ENCODE data around the gene C11orf52. TPM values are rescaled to one million over a fixed set of nuclear protein-coding genes. Genes with fewer than 3 reads are reported as not detected.

The C11orf52 gene
- total RNA-seq, 4 donors from 2014 or later: 1.8 to 6.9 (median 2.9) TPM

GRCh38 chr11:111969344-111969743 is 50.6 kb downstream of the C11orf52 start:
- H3K4me1 ChIP-seq: no peaks in the 10 kb centered on the region
- no peaks in the 10 kb centered on the region for H3K27me3 ChIP-seq
- H3K4me3 ChIP-seq: no peak overlapping the region
- H3K36me3 ChIP-seq: peaks cover 0 to 41% (median 5%) of the 10 kb centered on the region in 4 donors
- H3K27ac ChIP-seq (replicated peaks in 1 of 4): no peak overlapping the region
- H3K9me3 ChIP-seq: no peaks in the 10 kb centered on the region
- TF ChIP-seq POLR2A (IDR thresholded peaks at IDR 0.05; ENCODE audit: low read depth): no peak
- TF ChIP-seq EP300 (IDR thresholded peaks at IDR 0.05): no peak
- no peak for TF ChIP-seq POLR2AphosphoS5 (IDR thresholded peaks at IDR 0.05)
- no peak for TF ChIP-seq CTCF (IDR thresholded peaks at IDR 0.05)
- DNase-seq (ENCODE audit: extremely low spot score): no peak
- WGBS: 95% methylated on average over 3 of the region's 3 CpGs
- intact Hi-C loops (cut with DNase I): no loop called here

- H3K36me3 ChIP-seq: peaks cover 0 to 21% (median 5%) of the 10 kb centered on the region in 4 donors
- 59% methylated on average over 2 of the region's 2 CpGs for WGBS
- peak overlapping the region; percentile 97 to 99 (median 98) for H3K27ac ChIP-seq (replicated peaks in 1 of 4)
- peaks cover 20 to 42% (median 35%) of the 10 kb centered on the region in 4 donors for H3K4me1 ChIP-seq
- TF ChIP-seq POLR2A (IDR thresholded peaks at IDR 0.05; ENCODE audit: low read depth) (no peak), POLR2AphosphoS5 (IDR thresholded peaks at IDR 0.05) (no peak), EP300 (IDR thresholded peaks at IDR 0.05) (no peak), CTCF (IDR thresholded peaks at IDR 0.05) (no peak)
- H3K27me3 ChIP-seq: no peaks in the 10 kb centered on the region
- H3K9me3 ChIP-seq: no peaks in the 10 kb centered on the region
- intact Hi-C loops (cut with DNase I): no loop called here
- no peak for DNase-seq (ENCODE audit: extremely low spot score)
- no peak overlapping the region for H3K4me3 ChIP-seq
Measured at GRCh38 chr11:111974446-111974845, 55.7 kb downstream of the C11orf52 start.

GRCh38 chr11:111975076-111975806 is 56.5 kb downstream of the C11orf52 start:
- WGBS: 64% methylated on average over 2 of the region's 2 CpGs

GRCh38 chr11:111976119-111976766 is 57.5 kb downstream of the C11orf52 start:
- intact Hi-C loops (cut with DNase I): no loop called here
- H3K4me1 ChIP-seq: peaks cover 26 to 60% (median 52%) of the 10 kb centered on the region in 4 donors
- no peak for TF ChIP-seq CTCF (IDR thresholded peaks at IDR 0.05)
- TF ChIP-seq EP300 (IDR thresholded peaks at IDR 0.05): no peak
- TF ChIP-seq POLR2AphosphoS5 (IDR thresholded peaks at IDR 0.05): no peak

More at GRCh38 chr11:111975076-111975806, 56.5 kb downstream of the C11orf52 start:
- intact Hi-C loops (cut with DNase I): no loop called here
- Histone ChIP-seq H3K27ac (replicated peaks in 1 of 4) (peak overlapping the region; percentile 97 to 99 (median 98)), H3K9me3 (no peaks in the 10 kb centered on the region), H3K36me3 (peaks cover 0 to 13% (median 2%) of the 10 kb centered on the region in 4 donors), H3K4me1 (peaks cover 26 to 50% (median 43%) of the 10 kb centered on the region in 4 donors), H3K27me3 (no peaks in the 10 kb centered on the region), H3K4me3 (no peak overlapping the region)
- TF ChIP-seq POLR2AphosphoS5 (IDR thresholded peaks at IDR 0.05) (no peak), EP300 (IDR thresholded peaks at IDR 0.05) (no peak), CTCF (IDR thresholded peaks at IDR 0.05) (peak; percentile 15 to 30 (median 26))
- DNase-seq (ENCODE audit: extremely low spot score): no peak

More at GRCh38 chr11:111976119-111976766, 57.5 kb downstream of the C11orf52 start:
- Histone ChIP-seq H3K36me3 (peaks cover 7 to 19% (median 9%) of the 10 kb centered on the region in 4 donors), H3K27ac (replicated peaks in 1 of 4) (peak overlapping the region; percentile 97 to 99 (median 98)), H3K27me3 (no peaks in the 10 kb centered on the region), H3K9me3 (no peaks in the 10 kb centered on the region), H3K4me3 (peak overlapping the region; percentile 83 to 92 (median 88))
- WGBS: 46% methylated on average over 7 of the region's 7 CpGs
- no peak for DNase-seq (ENCODE audit: extremely low spot score)

Small RNA genes within 50 kb of the gene (small RNA-seq; reads per million reads assigned to genes)
- gene C11orf52 (0 reads per million in 3 donors), gene RNA5SP351 (0 reads per million in 3 donors), gene RPL37AP8 (0 to 0.67 (median 0) reads per million in 3 donors)

Other genes starting within 250 kb of the C11orf52 start
- gene PPP2R1B, start 152.5 kb upstream of the C11orf52 start, total RNA-seq: 10 to 100 TPM in 2 of 4 donors, 1 to 10 TPM in 2; 9.6 to 12.8 (median 10.5) TPM
- gene ALG9, start 47.3 kb upstream of the C11orf52 start, total RNA-seq: 10 to 100 TPM; 18.4 to 24.1 (median 22.1) TPM
- gene FDXACB1, start 39.7 kb upstream of the C11orf52 start, total RNA-seq: under 1 TPM; 0.83 to 0.92 (median 0.84) TPM
- 10 to 100 TPM in 3 of 4 donors, 1 to 10 TPM in 1; 8.7 to 21.7 (median 19.9) TPM for gene CFAP68, start 39.4 kb upstream of the C11orf52 start, total RNA-seq
- 100 to 1,000 TPM; 315 to 493 (median 382) TPM for gene CRYAB, start 7.1 kb upstream of the C11orf52 start, total RNA-seq
- 1 to 10 TPM; 1.2 to 4.0 (median 2.4) TPM for gene HSPB2, start 6.2 kb upstream of the C11orf52 start, total RNA-seq
- 100 to 1,000 TPM; 101 to 168 (median 122) TPM for gene DIXDC1, start 18.4 kb downstream of the C11orf52 start, total RNA-seq
- gene DLAT, start 106.5 kb downstream of the C11orf52 start, total RNA-seq: 10 to 100 TPM; 27.2 to 32.4 (median 29.4) TPM
- gene PIH1D2, start 155.1 kb downstream of the C11orf52 start, total RNA-seq: 1 to 10 TPM in 2 of 4 donors, under 1 TPM in 2; 0.83 to 1.5 (median 1.1) TPM
- 10 to 100 TPM; 13.7 to 20.4 (median 16.1) TPM for gene NKAPD1, start 155.4 kb downstream of the C11orf52 start, total RNA-seq
- 10 to 100 TPM; 27.8 to 57.7 (median 30.9) TPM for gene TIMM8B, start 167.8 kb downstream of the C11orf52 start, total RNA-seq
- 100 to 1,000 TPM; 112 to 148 (median 128) TPM for gene SDHD, start 168.0 kb downstream of the C11orf52 start, total RNA-seq
- gene IL18, start 245.2 kb downstream of the C11orf52 start, total RNA-seq: 1 to 10 TPM; 5.8 to 7.9 (median 6.8) TPM
- gene TEX12, start 248.5 kb downstream of the C11orf52 start, total RNA-seq: 1 to 10 TPM in 1 of 4 donors, under 1 TPM in 1, not detected in 2; 0.40 to 4.2 TPM

Data from esophagus muscularis mucosa (tissue), 4 donors.